ENCODE data around the gene PHF20. TPM values are rescaled to one million over a fixed set of nuclear protein-coding genes. Genes with fewer than 3 reads are reported as not detected.

PHF20 gene
- polyA plus RNA-seq, 1 donor from 2014 or later, result 49.2 TPM

DNA sequence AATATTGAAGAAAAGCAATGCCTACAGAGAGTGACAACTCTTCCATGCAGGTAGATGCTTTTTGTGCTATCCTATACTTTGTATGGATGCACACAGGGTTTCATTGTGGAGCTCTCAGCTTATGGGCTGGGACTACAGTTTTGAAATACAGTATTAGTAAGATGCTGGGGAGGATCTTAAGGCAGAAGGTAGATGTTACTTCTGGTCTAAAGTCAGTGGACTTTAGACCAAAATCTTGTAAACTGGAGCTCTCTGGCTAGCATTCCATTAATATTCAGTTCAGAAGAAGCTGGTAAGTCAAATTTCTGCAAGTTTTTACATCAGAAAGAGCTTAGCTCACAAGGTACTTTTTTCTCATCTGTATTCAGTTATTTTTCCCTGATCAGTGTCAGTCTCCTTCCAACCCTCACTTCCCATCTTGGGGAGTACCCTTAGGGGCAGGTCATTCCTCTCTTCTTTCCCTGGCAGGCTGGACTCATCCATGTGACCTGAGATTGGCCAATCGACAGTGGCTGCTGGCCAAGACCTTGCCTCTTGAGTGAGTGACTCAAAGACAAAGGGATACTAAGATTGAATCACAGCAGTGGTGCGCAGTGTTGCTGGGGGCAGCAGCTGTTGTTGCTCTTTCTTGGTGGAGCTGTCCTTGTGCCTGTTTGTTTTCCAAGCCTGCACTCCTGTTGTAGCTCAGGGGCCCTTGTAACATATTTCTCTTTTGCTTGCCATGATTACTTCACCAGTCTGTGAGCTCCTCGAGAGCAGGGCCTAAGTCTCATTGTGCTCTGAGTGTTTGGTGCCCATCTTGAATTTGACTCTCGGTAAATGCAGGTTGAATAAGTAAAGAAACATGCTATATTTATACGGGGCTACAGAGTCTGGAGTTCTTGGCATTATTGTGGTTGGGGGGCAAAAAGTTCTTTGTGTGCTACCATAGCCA is 2.8 kb upstream of the PHF20 start:
- no peak overlapping the region for H3K4me3 ChIP-seq (ENCODE audit: low read length)
- H3K36me3 ChIP-seq (ENCODE audit: insufficient read depth, low read length), result no peaks in the 10 kb centered on the region
- H2AFZ ChIP-seq (ENCODE audit: low read depth, low read length), result peak overlapping the region; percentile 48
- no peaks in the 10 kb centered on the region for H4K20me1 ChIP-seq (ENCODE audit: insufficient read depth)
- peaks cover 17% of the 10 kb centered on the region for H3K79me2 ChIP-seq (replicated peaks; ENCODE audit: insufficient read depth, low read length)
- no peaks in the 10 kb centered on the region for H3K27me3 ChIP-seq (ENCODE audit: insufficient read depth, low read depth, low read length)
- H3K9me2 ChIP-seq (ENCODE audit: insufficient read depth, low read length), result no peaks in the 10 kb centered on the region
- H3K9me3 ChIP-seq (ENCODE audit: low read length), result no peaks in the 10 kb centered on the region
- H3F3A ChIP-seq (ENCODE audit: insufficient read depth, low read length, poor library complexity, severe bottlenecking), result no peaks in the 10 kb centered on the region
- peak overlapping the region; percentile 28 for H3K9ac ChIP-seq (ENCODE audit: low read length)
- TF ChIP-seq EZH2 (IDR thresholded peaks at IDR 0.05; ENCODE audit: borderline replicate concordance, insufficient read depth, low read length, poor library complexity, severe bottlenecking) (no peak), RAD21 (conservative IDR thresholded peaks at IDR 0.05) (no peak), POLR2AphosphoS5 (IDR thresholded peaks at IDR 0.05) (peak; percentile 43), TAF1 (IDR thresholded peaks at IDR 0.05; ENCODE audit: low read depth) (no peak)
- no peak overlapping the region for H3K4me2 ChIP-seq (ENCODE audit: low read length)
- peak overlapping the region; percentile 69 for H3K27ac ChIP-seq (ENCODE audit: low read length)

DNA sequence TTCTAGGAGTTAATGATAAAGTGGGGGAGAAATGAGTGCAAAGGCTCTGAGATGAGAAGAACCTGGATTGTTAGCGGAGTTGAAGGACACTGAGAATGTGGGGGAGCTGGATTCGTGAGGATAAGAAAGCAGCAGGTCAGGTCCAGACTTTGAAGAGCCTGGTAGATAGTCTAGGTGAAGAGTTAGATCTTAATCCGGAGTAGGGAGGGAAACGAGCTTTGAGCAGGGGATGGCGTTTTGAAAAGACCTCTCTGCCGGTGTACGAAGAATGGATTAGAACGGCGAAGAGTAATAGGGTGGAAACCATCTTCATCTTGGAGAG is 487 bp upstream of the PHF20 start:
- Histone ChIP-seq H3K4me3 (ENCODE audit: low read length) (peak overlapping the region; percentile 70), H2AFZ (ENCODE audit: low read depth, low read length) (peak overlapping the region; percentile 43), H3K79me2 (replicated peaks; ENCODE audit: insufficient read depth, low read length) (peaks cover 35% of the 10 kb centered on the region), H3K9me3 (ENCODE audit: low read length) (no peaks in the 10 kb centered on the region), H3K4me2 (ENCODE audit: low read length) (no peak overlapping the region), H3K9me2 (ENCODE audit: insufficient read depth, low read length) (no peaks in the 10 kb centered on the region), H3K27me3 (ENCODE audit: insufficient read depth, low read depth, low read length) (no peaks in the 10 kb centered on the region), H4K20me1 (ENCODE audit: insufficient read depth) (no peaks in the 10 kb centered on the region), H3K36me3 (ENCODE audit: insufficient read depth, low read length) (no peaks in the 10 kb centered on the region), H3K27ac (ENCODE audit: low read length) (peak overlapping the region; percentile 74), H3F3A (ENCODE audit: insufficient read depth, low read length, poor library complexity, severe bottlenecking) (no peaks in the 10 kb centered on the region), H3K9ac (ENCODE audit: low read length) (peak overlapping the region; percentile 72)
- TF ChIP-seq POLR2AphosphoS5 (IDR thresholded peaks at IDR 0.05) (no peak), TAF1 (IDR thresholded peaks at IDR 0.05; ENCODE audit: low read depth) (no peak), RAD21 (conservative IDR thresholded peaks at IDR 0.05) (no peak)

DNA sequence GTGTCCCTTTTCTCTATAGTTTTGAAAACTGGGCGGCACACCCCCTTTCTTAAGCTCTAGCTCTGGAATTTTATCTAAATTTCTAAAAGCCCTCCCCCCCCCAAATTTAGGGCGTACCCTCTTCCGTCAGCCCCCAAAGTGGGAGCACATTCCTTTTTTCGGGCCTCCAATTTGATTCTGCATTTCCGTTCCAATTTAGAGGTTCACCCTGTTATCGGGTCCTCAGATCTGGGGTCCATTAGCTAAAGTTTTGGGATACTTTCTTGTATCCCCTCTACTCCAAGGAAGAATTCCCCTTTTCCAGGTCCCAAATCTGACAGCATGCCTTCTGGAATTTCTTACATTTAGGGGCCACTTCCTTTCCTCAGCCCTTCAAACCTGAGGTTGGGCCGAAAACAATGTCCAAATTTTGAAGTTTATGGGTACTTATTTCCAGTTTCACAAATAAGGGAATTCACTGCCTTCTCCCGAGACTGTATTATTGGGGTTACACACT is 796 bp downstream of the PHF20 start:
- peak overlapping the region; percentile 58 for H3K27ac ChIP-seq (ENCODE audit: low read length)
- H3F3A ChIP-seq (ENCODE audit: insufficient read depth, low read length, poor library complexity, severe bottlenecking), result no peaks in the 10 kb centered on the region
- no peaks in the 10 kb centered on the region for H3K9me2 ChIP-seq (ENCODE audit: insufficient read depth, low read length)
- H3K79me2 ChIP-seq (replicated peaks; ENCODE audit: insufficient read depth, low read length), result peaks cover 39% of the 10 kb centered on the region
- H2AFZ ChIP-seq (ENCODE audit: low read depth, low read length), result peak overlapping the region; percentile 49
- H4K20me1 ChIP-seq (ENCODE audit: insufficient read depth), result no peaks in the 10 kb centered on the region
- TF ChIP-seq EP300 (conservative IDR thresholded peaks at IDR 0.05; ENCODE audit: poor library complexity, severe bottlenecking) (no peak), RAD21 (conservative IDR thresholded peaks at IDR 0.05) (no peak), EZH2 (IDR thresholded peaks at IDR 0.05; ENCODE audit: borderline replicate concordance, insufficient read depth, low read length, poor library complexity, severe bottlenecking) (no peak), MXI1 (conservative IDR thresholded peaks at IDR 0.05; ENCODE audit: poor library complexity, severe bottlenecking) (no peak), SMC3 (conservative IDR thresholded peaks at IDR 0.05; ENCODE audit: poor library complexity) (no peak), POLR2AphosphoS5 (IDR thresholded peaks at IDR 0.05) (no peak), TAF1 (IDR thresholded peaks at IDR 0.05; ENCODE audit: low read depth) (no peak)
- TF ChIP-seq, protein P1, sequence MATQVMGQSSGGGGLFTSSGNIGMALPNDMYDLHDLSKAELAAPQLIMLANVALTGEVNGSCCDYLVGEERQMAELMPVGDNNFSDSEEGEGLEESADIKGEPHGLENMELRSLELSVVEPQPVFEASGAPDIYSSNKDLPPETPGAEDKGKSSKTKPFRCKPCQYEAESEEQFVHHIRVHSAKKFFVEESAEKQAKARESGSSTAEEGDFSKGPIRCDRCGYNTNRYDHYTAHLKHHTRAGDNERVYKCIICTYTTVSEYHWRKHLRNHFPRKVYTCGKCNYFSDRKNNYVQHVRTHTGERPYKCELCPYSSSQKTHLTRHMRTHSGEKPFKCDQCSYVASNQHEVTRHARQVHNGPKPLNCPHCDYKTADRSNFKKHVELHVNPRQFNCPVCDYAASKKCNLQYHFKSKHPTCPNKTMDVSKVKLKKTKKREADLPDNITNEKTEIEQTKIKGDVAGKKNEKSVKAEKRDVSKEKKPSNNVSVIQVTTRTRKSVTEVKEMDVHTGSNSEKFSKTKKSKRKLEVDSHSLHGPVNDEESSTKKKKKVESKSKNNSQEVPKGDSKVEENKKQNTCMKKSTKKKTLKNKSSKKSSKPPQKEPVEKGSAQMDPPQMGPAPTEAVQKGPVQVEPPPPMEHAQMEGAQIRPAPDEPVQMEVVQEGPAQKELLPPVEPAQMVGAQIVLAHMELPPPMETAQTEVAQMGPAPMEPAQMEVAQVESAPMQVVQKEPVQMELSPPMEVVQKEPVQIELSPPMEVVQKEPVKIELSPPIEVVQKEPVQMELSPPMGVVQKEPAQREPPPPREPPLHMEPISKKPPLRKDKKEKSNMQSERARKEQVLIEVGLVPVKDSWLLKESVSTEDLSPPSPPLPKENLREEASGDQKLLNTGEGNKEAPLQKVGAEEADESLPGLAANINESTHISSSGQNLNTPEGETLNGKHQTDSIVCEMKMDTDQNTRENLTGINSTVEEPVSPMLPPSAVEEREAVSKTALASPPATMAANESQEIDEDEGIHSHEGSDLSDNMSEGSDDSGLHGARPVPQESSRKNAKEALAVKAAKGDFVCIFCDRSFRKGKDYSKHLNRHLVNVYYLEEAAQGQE (IDR thresholded peaks at IDR 0.05; ENCODE audit: borderline replicate concordance), result no peak
- TF ChIP-seq, protein P2, sequence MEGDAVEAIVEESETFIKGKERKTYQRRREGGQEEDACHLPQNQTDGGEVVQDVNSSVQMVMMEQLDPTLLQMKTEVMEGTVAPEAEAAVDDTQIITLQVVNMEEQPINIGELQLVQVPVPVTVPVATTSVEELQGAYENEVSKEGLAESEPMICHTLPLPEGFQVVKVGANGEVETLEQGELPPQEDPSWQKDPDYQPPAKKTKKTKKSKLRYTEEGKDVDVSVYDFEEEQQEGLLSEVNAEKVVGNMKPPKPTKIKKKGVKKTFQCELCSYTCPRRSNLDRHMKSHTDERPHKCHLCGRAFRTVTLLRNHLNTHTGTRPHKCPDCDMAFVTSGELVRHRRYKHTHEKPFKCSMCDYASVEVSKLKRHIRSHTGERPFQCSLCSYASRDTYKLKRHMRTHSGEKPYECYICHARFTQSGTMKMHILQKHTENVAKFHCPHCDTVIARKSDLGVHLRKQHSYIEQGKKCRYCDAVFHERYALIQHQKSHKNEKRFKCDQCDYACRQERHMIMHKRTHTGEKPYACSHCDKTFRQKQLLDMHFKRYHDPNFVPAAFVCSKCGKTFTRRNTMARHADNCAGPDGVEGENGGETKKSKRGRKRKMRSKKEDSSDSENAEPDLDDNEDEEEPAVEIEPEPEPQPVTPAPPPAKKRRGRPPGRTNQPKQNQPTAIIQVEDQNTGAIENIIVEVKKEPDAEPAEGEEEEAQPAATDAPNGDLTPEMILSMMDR (IDR thresholded peaks at IDR 0.05; ENCODE audit: poor library complexity, severe bottlenecking), result no peak
- peak overlapping the region; percentile 72 for H3K9ac ChIP-seq (ENCODE audit: low read length)
- no peaks in the 10 kb centered on the region for H3K36me3 ChIP-seq (ENCODE audit: insufficient read depth, low read length)
- peak overlapping the region; percentile 92 for H3K4me2 ChIP-seq (ENCODE audit: low read length)
- H3K4me3 ChIP-seq (ENCODE audit: low read length), result peak overlapping the region; percentile 70
- H3K9me3 ChIP-seq (ENCODE audit: low read length), result no peaks in the 10 kb centered on the region
- no peaks in the 10 kb centered on the region for H3K27me3 ChIP-seq (ENCODE audit: insufficient read depth, low read depth, low read length)
